Sciatic nerve (tissue), 2 donors: ENCODE results near the gene FKBP8. TPM values are rescaled to one million over a fixed set of nuclear protein-coding genes. Genes with fewer than 3 reads are reported as not detected.
"Not testable (repeated sequence)": the region's sequence is repeated elsewhere in the genome, so short reads cannot be mapped to it uniquely, and the experiment has no call there.

Source experiments
- ATAC-seq: fragments of 200-7000 bp; cut with Tn5 transposase; one replicate; pipeline ENCODE4 v1.9.1; 2020; ENCODE audit warnings: mild to moderate bottlenecking, moderate library complexity
- DNase-seq: peaks from one replicate; pipeline ENCODE4 v3.0.0-alpha.2; 2020; ENCODE audit warnings: low spot score
- intact Hi-C: fragments of 100-400 bp; cut with DNase I; formaldehyde crosslinking; loops from one replicate; pipeline ENCODE4 v1.14.2; 2022
- total RNA-seq: library from RNA; stranded (reverse); fragmentation: NEBNext Ultra II Directional; extraction: Animal tissue kit (Norgen Biotek cat#: 25700); gene quantifications from one replicate; pipeline ENCODE4 v1.2.1, GENCODE V29; 2021
- donor health status: DM: no; HTN: no; CAD: no.
- donor health status: DM: no; HTN: no; CAD: no.

Gene FKBP8
- total RNA-seq, 1 donor from 2014 or later = 296 TPM

GRCh38 chr19:18566953-18567352 is 23.6 kb upstream of the FKBP8 start:
- no peak for ATAC-seq

GRCh38 chr19:18562086-18562485 is 18.7 kb upstream of the FKBP8 start:
- ATAC-seq = peak; percentile 5
- no peak for DNase-seq
- intact Hi-C loops = loop anchor here (10.0 kb wide), 1 partner anchor 87 kb away; no protein-coding TSS in a partner anchor

More at GRCh38 chr19:18566953-18567352, 23.6 kb upstream of the FKBP8 start:
- intact Hi-C loops = loop anchor here (10.0 kb wide), 1 partner anchor 92 kb away; no protein-coding TSS in a partner anchor
- no peak for DNase-seq

- no peak for ATAC-seq
- DNase-seq = no peak
- intact Hi-C loops = loop anchor here (10.0 kb wide), 1 partner anchor 85 kb away; no protein-coding TSS in a partner anchor
Observed at GRCh38 chr19:18559685-18560084, 16.3 kb upstream of the FKBP8 start.

- ATAC-seq = no peak
- no peak for DNase-seq
- intact Hi-C loops = no loop called here
Observed at GRCh38 chr19:18558604-18559003, 15.2 kb upstream of the FKBP8 start.

GRCh38 chr19:18558202-18558555 is 14.8 kb upstream of the FKBP8 start:
- ATAC-seq = no peak
- DNase-seq = no peak
- intact Hi-C loops = no loop called here

- ATAC-seq (peak; percentile 98), DNase-seq (peak; percentile 98)
- intact Hi-C loops = no loop called here
Observed at GRCh38 chr19:18557411-18558201, 14.2 kb upstream of the FKBP8 start, which contains the start of gene KXD1. TSS of gene KXD1 (plus strand) at chr19:18557870. CDS start at chr19:18562057, 4,187 bp downstream.

GRCh38 chr19:18551631-18552030 is 8.3 kb upstream of the FKBP8 start:
- ATAC-seq = no peak
- intact Hi-C loops = no loop called here
- no peak for DNase-seq

GRCh38 chr19:18543814-18544475 is 572 bp upstream of the FKBP8 start:
- DNase-seq = no peak
- ATAC-seq = peak; percentile 39
- intact Hi-C loops = no loop called here

- ATAC-seq (peak; percentile 6), DNase-seq (no peak)
- intact Hi-C loops = no loop called here
Observed at GRCh38 chr19:18541992-18542940, 1.1 kb downstream of the FKBP8 start.

GRCh38 chr19:18541258-18541991 is 1.9 kb downstream of the FKBP8 start:
- DNase-seq (no peak), ATAC-seq (no peak)
- intact Hi-C loops = no loop called here

GRCh38 chr19:18540200-18540599 is 3.2 kb downstream of the FKBP8 start:
- intact Hi-C loops, ATAC-seq: not testable (repeated sequence)

GRCh38 chr19:18539372-18539771 is 4.0 kb downstream of the FKBP8 start:
- intact Hi-C loops = no loop called here
- no peak for ATAC-seq
- DNase-seq = no peak

More at GRCh38 chr19:18540200-18540599, 3.2 kb downstream of the FKBP8 start:
- DNase-seq = not testable (repeated sequence)

- intact Hi-C loops = no loop called here
- ATAC-seq (no peak), DNase-seq (no peak)
Observed at GRCh38 chr19:18538115-18538514, 5.3 kb downstream of the FKBP8 start.

GRCh38 chr19:18537431-18537830 is 5.9 kb downstream of the FKBP8 start:
- ATAC-seq (no peak), DNase-seq (no peak)
- intact Hi-C loops = no loop called here

GRCh38 chr19:18536475-18536874 is 6.9 kb downstream of the FKBP8 start:
- DNase-seq (no peak), ATAC-seq (no peak)
- intact Hi-C loops = no loop called here

GRCh38 chr19:18533058-18533457 is 10.3 kb downstream of the FKBP8 start:
- intact Hi-C loops = no loop called here
- ATAC-seq (peak; percentile 14), DNase-seq (no peak)

- DNase-seq (no peak), ATAC-seq (no peak)
- intact Hi-C loops = no loop called here
Observed at GRCh38 chr19:18532168-18532890, 11.0 kb downstream of the FKBP8 start.

GRCh38 chr19:18531485-18531884 is 11.9 kb downstream of the FKBP8 start:
- ATAC-seq (no peak), DNase-seq (no peak)
- intact Hi-C loops = no loop called here
